Neuronal stem cell (in vitro differentiated cells): ENCODE results near the gene DAPK2.

Source experiments
- DNase-seq: peaks from one replicate; pipeline ENCODE4 v3.0.0-alpha.2; 2013; ENCODE audit warnings: low spot score
- H2AFZ ChIP-seq: one replicate; pipeline ENCODE4 v1.6.1; 2013; ENCODE audit warnings: mild to moderate bottlenecking, low read length, inconsistent platforms
- H2AK5ac ChIP-seq: 2 replicates; pipeline ENCODE4 v1.6.1; 2013; ENCODE audit warnings: low read depth, mild to moderate bottlenecking, inconsistent platforms, low read length, moderate library complexity, mixed read lengths
- H2BK120ac ChIP-seq: 2 replicates; pipeline ENCODE4 v1.6.1; 2013; ENCODE audit warnings: low read depth, mild to moderate bottlenecking, inconsistent platforms, low read length, moderate library complexity, mixed read lengths
- H2BK12ac ChIP-seq: one replicate; pipeline ENCODE4 v1.6.1; 2013; ENCODE audit warnings: low read length, inconsistent platforms
- H2BK15ac ChIP-seq: 2 replicates; pipeline ENCODE4 v1.6.1; 2013; ENCODE audit warnings: mild to moderate bottlenecking, low read length, inconsistent platforms, mixed read lengths
- H2BK5ac ChIP-seq: one replicate; pipeline ENCODE4 v1.6.1; 2013; ENCODE audit warnings: inconsistent platforms, mild to moderate bottlenecking, low read length, moderate library complexity
- H3K14ac ChIP-seq: one replicate; pipeline ENCODE4 v1.6.1; 2013; ENCODE audit warnings: low read length, inconsistent platforms
- H3K18ac ChIP-seq: 2 replicates; pipeline ENCODE4 v1.6.1; 2013; ENCODE audit warnings: low read length, inconsistent platforms
- H3K23ac ChIP-seq: 2 replicates; pipeline ENCODE4 v1.6.1; 2013; ENCODE audit warnings: low read depth, mild to moderate bottlenecking, mixed read lengths, low read length, inconsistent platforms; ENCODE audit not compliant: poor library complexity
- H3K27ac ChIP-seq: replicated peaks from 3 replicates; pipeline ENCODE4 v1.5.1; 2013; ENCODE audit warnings: low read length, inconsistent platforms
- H3K27me3 ChIP-seq, 3 experiments: 2 replicates each; pipeline ENCODE4 v1.6.1; 2013; ENCODE audit warnings: low read length in 3 of 3, mild to moderate bottlenecking in 2 of 3, inconsistent platforms in 1 of 3, low read depth in 1 of 3, mixed read lengths in 1 of 3, moderate library complexity in 1 of 3; ENCODE audit not compliant: control insufficient read depth in 3 of 3, insufficient read depth in 3 of 3
- H3K36me3 ChIP-seq, 2 donors: replicated peaks in 1 of 2; 2 replicates each; pipeline ENCODE4 v1.6.1; 2013; ENCODE audit warnings: low read length in 2 of 2; ENCODE audit not compliant: control insufficient read depth in 2 of 2, insufficient read depth in 2 of 2
- H3K4ac ChIP-seq: 2 replicates; pipeline ENCODE4 v1.6.1; 2013; ENCODE audit warnings: inconsistent platforms, mild to moderate bottlenecking, low read length, moderate library complexity
- H3K4me1 ChIP-seq, 2 donors: 1 replicate in 1 of 2; 2 replicates in 1 of 2; pipeline ENCODE4 v1.6.1; 2013; ENCODE audit warnings: low read length in 2 of 2, low read depth in 1 of 2; ENCODE audit not compliant: control insufficient read depth in 2 of 2, insufficient read depth in 1 of 2
- H3K4me2 ChIP-seq: one replicate; pipeline ENCODE4 v1.6.1; 2013; ENCODE audit warnings: mild to moderate bottlenecking, low read length, inconsistent platforms; ENCODE audit not compliant: insufficient read depth, poor library complexity, severe bottlenecking
- H3K4me3 ChIP-seq, 2 donors: 2 replicates each; pipeline ENCODE4 v1.5.1; 2013; ENCODE audit warnings: low read length in 2 of 2, mild to moderate bottlenecking in 2 of 2, inconsistent platforms in 1 of 2, moderate library complexity in 1 of 2
- H3K79me1 ChIP-seq: one replicate; pipeline ENCODE4 v1.6.1; 2013; ENCODE audit warnings: low read depth, mild to moderate bottlenecking, inconsistent platforms, low read length, moderate library complexity
- H3K9ac ChIP-seq: one replicate; pipeline ENCODE4 v1.6.1; 2013; ENCODE audit warnings: mild to moderate bottlenecking, low read depth, low read length, inconsistent platforms; ENCODE audit not compliant: poor library complexity
- H3K9me3 ChIP-seq, 2 donors: replicated peaks in 1 of 2; 2 replicates each; pipeline versions ENCODE3 to v1.6.1; 2013; ENCODE audit warnings: low read length in 2 of 2, mild to moderate bottlenecking in 2 of 2, inconsistent platforms in 1 of 2, low read depth in 1 of 2, mixed read lengths in 1 of 2, moderate library complexity in 1 of 2; ENCODE audit not compliant: control insufficient read depth in 2 of 2, insufficient read depth in 1 of 2
- H4K8ac ChIP-seq: one replicate; pipeline ENCODE4 v1.6.1; 2013; ENCODE audit warnings: low read depth, mild to moderate bottlenecking, inconsistent platforms, low read length, moderate library complexity
- H4K91ac ChIP-seq: one replicate; pipeline ENCODE4 v1.6.1; 2013; ENCODE audit warnings: low read length, low read depth, mild to moderate bottlenecking, inconsistent platforms; ENCODE audit not compliant: poor library complexity
- WGBS, 2 donors: extraction: QIAGEN DNeasy Blood & Tissue Kit; methylation state at CpG; one replicate each; pipeline ENCODE4 v1.1.7; 2013; ENCODE audit warnings: missing lambda C conversion rate in 2 of 2, mixed read lengths in 1 of 2; ENCODE audit not compliant: insufficient read length in 2 of 2, insufficient replicate concordance in 1 of 2; ENCODE audit errors: extremely low coverage in 2 of 2; 5-methylcytosine and 5-hydroxymethylcytosine counted together

Gene DAPK2

GRCh38 chr15:63913786-63914315, 132.4 kb downstream of the DAPK2 start:
- no peak overlapping the region for H3K27ac ChIP-seq
- no CpG with 5 or more reads among the region's 3 CpGs for WGBS, 2 donors

GRCh38 chr15:63913336-63913735, 132.9 kb downstream of the DAPK2 start:
- H2BK5ac ChIP-seq: no peak overlapping the region
- no peak overlapping the region for H3K4me3 ChIP-seq
- DNase-seq: no peak
- no peak overlapping the region for H2AFZ ChIP-seq
- no peak overlapping the region for H2BK12ac ChIP-seq
- H3K4me2 ChIP-seq: no peak overlapping the region
- no peak overlapping the region for H2AK5ac ChIP-seq
- no peak overlapping the region for H3K14ac ChIP-seq
- H3K4me1 ChIP-seq: peaks cover 22 to 24% of the 10 kb centered on the region in 2 donors
- no peaks in the 10 kb centered on the region for H3K79me1 ChIP-seq
- no peaks in the 10 kb centered on the region for H3K36me3 ChIP-seq
- no peaks in the 10 kb centered on the region for H3K9me3 ChIP-seq
- no peaks in the 10 kb centered on the region for H3K27me3 ChIP-seq
- no peak overlapping the region for H3K4ac ChIP-seq
- no peak overlapping the region for H4K8ac ChIP-seq
- H3K27ac ChIP-seq: no peak overlapping the region
- no peak overlapping the region for H3K23ac ChIP-seq
- no CpG with 5 or more reads among the region's 9 CpGs for WGBS, 2 donors
- H4K91ac ChIP-seq: no peak overlapping the region
- no peak overlapping the region for H2BK120ac ChIP-seq
- H3K18ac ChIP-seq: no peak overlapping the region
- no peak overlapping the region for H3K9ac ChIP-seq
- H2BK15ac ChIP-seq: no peak overlapping the region

More at GRCh38 chr15:63913786-63914315, 132.4 kb downstream of the DAPK2 start:
- Histone ChIP-seq H2BK5ac (no peak overlapping the region), H3K9me3 (no peaks in the 10 kb centered on the region), H3K36me3 (no peaks in the 10 kb centered on the region), H3K18ac (no peak overlapping the region), H3K4me3 (no peak overlapping the region), H3K4me2 (no peak overlapping the region), H4K8ac (no peak overlapping the region), H3K27me3 (no peaks in the 10 kb centered on the region), H3K23ac (no peak overlapping the region), H3K79me1 (no peaks in the 10 kb centered on the region), H2BK120ac (no peak overlapping the region), H2BK15ac (no peak overlapping the region), H3K9ac (peak overlapping the region; percentile 36), H3K4ac (no peak overlapping the region), H3K4me1 (peaks cover 22 to 25% of the 10 kb centered on the region in 2 donors), H2AFZ (no peak overlapping the region), H2BK12ac (no peak overlapping the region), H3K14ac (no peak overlapping the region), H2AK5ac (no peak overlapping the region), H4K91ac (no peak overlapping the region)
- DNase-seq: no peak

GRCh38 chr15:63912061-63912615, 134.1 kb downstream of the DAPK2 start:
- peak overlapping the region; percentile 59 for H2BK12ac ChIP-seq
- H3K4ac ChIP-seq: no peak overlapping the region
- H3K27ac ChIP-seq: no peak overlapping the region
- DNase-seq: no peak
- peaks cover 14 to 16% of the 10 kb centered on the region in 2 donors for H3K4me1 ChIP-seq
- H3K4me2 ChIP-seq: no peak overlapping the region
- H3K9ac ChIP-seq: no peak overlapping the region
- no peak overlapping the region for H2AFZ ChIP-seq
- H4K91ac ChIP-seq: no peak overlapping the region
- no peaks in the 10 kb centered on the region for H3K27me3 ChIP-seq
- H3K14ac ChIP-seq: peak overlapping the region; percentile 42
- H3K18ac ChIP-seq: peak overlapping the region; percentile 86
- WGBS, 2 donors: no CpG with 5 or more reads among the region's 15 CpGs
- no peaks in the 10 kb centered on the region for H3K9me3 ChIP-seq
- H4K8ac ChIP-seq: no peak overlapping the region
- H2BK15ac ChIP-seq: no peak overlapping the region
- H2AK5ac ChIP-seq: peak overlapping the region; percentile 37
- no peak overlapping the region for H3K23ac ChIP-seq
- H3K36me3 ChIP-seq: no peaks in the 10 kb centered on the region
- H2BK120ac ChIP-seq: no peak overlapping the region
- no peak overlapping the region for H3K4me3 ChIP-seq
- no peak overlapping the region for H2BK5ac ChIP-seq
- no peaks in the 10 kb centered on the region for H3K79me1 ChIP-seq

GRCh38 chr15:63911160-63911559, 135.1 kb downstream of the DAPK2 start:
- no peak overlapping the region for H2AFZ ChIP-seq

More at GRCh38 chr15:63911160-63911559, 135.1 kb downstream of the DAPK2 start:
- Histone ChIP-seq H3K4me2 (no peak overlapping the region), H3K23ac (no peak overlapping the region), H2BK15ac (no peak overlapping the region), H2AK5ac (no peak overlapping the region), H3K9me3 (no peaks in the 10 kb centered on the region), H2BK12ac (no peak overlapping the region), H3K4me1 (peaks cover 7 to 9% of the 10 kb centered on the region in 2 donors), H3K9ac (no peak overlapping the region), H3K79me1 (no peaks in the 10 kb centered on the region), H4K91ac (no peak overlapping the region), H3K36me3 (no peaks in the 10 kb centered on the region), H4K8ac (no peak overlapping the region), H3K18ac (no peak overlapping the region), H2BK5ac (no peak overlapping the region), H3K14ac (no peak overlapping the region), H2BK120ac (no peak overlapping the region), H3K4me3 (no peak overlapping the region), H3K27me3 (no peaks in the 10 kb centered on the region), H3K4ac (no peak overlapping the region), H3K27ac (no peak overlapping the region)
- no peak for DNase-seq
- no CpG with 5 or more reads among the region's 4 CpGs for WGBS, 2 donors
